Fibroblast of lung (primary cell): Measurements from ENCODE around the gene TNFRSF18. TPM values are rescaled to one million over a fixed set of nuclear protein-coding genes. Genes with fewer than 3 reads are reported as not detected.

Experiments
- DNase-seq, 2 donors: peaks; one replicate each; pipeline versions ENCODE4 v3.0.0 to v3.0.0-alpha.2; 2010; ENCODE audit warnings: low read depth in 2 of 2
- H2AFZ ChIP-seq: 2 replicates; pipeline ENCODE4 v1.5.1; 2012; ENCODE audit warnings: low read length, control low read depth, inconsistent platforms
- H3K27ac ChIP-seq: 2 replicates; pipeline ENCODE4 v1.5.1; 2011; ENCODE audit warnings: low read length, control low read depth; ENCODE audit not compliant: insufficient read depth
- H3K27me3 ChIP-seq: 2 replicates; pipeline ENCODE4 v1.5.1; 2011; ENCODE audit warnings: mild to moderate bottlenecking, low read length; ENCODE audit not compliant: control insufficient read depth, insufficient read depth
- H3K36me3 ChIP-seq: 2 replicates; pipeline ENCODE4 v1.5.1; 2011; ENCODE audit warnings: low read length; ENCODE audit not compliant: control insufficient read depth, insufficient read depth
- H3K4me1 ChIP-seq: 2 replicates; pipeline ENCODE4 v1.5.1; 2011; ENCODE audit warnings: low read length; ENCODE audit not compliant: control insufficient read depth, insufficient read depth; ENCODE audit errors: extremely low read depth
- H3K4me2 ChIP-seq: 2 replicates; pipeline ENCODE4 v1.5.1; 2011; ENCODE audit warnings: low read length, control low read depth; ENCODE audit not compliant: insufficient read depth; ENCODE audit errors: extremely low read depth
- H3K4me3 ChIP-seq, 4 experiments: fragments of 200-600 bp in 1 of 4; sonication (generic) in 1 of 4; replicated peaks in 1 of 4; 2 replicates each; pipeline ENCODE4 v1.5.1; 2011 to 2016; ENCODE audit warnings: low read length in 4 of 4, low read depth in 3 of 4, mild to moderate bottlenecking in 3 of 4, control low read depth in 2 of 4, inconsistent platforms in 1 of 4, mixed read lengths in 1 of 4; ENCODE audit not compliant: insufficient read depth in 1 of 4; ENCODE audit errors: control extremely low read depth in 1 of 4
- H3K79me2 ChIP-seq: 2 replicates; pipeline ENCODE4 v1.5.1; 2012; ENCODE audit warnings: mild to moderate bottlenecking, low read length, inconsistent platforms; ENCODE audit not compliant: control insufficient read depth, insufficient read depth
- H3K9ac ChIP-seq: 2 replicates; pipeline ENCODE4 v1.5.1; 2011; ENCODE audit warnings: mild to moderate bottlenecking, low read length, control low read depth; ENCODE audit not compliant: insufficient read depth
- H3K9me3 ChIP-seq: 2 replicates; pipeline ENCODE4 v1.5.1; 2012; ENCODE audit warnings: low read depth, low read length; ENCODE audit not compliant: control insufficient read depth, insufficient read depth
- H4K20me1 ChIP-seq: 2 replicates; pipeline ENCODE4 v1.5.1; 2011; ENCODE audit warnings: low read length; ENCODE audit not compliant: control insufficient read depth, insufficient read depth; ENCODE audit errors: extremely low read depth
- EZH2 ChIP-seq: IDR thresholded peaks from 2 replicates; pipeline ENCODE4 v1.5.1; 2012; ENCODE audit warnings: low read length, control low read depth, mild to moderate bottlenecking; ENCODE audit errors: missing control alignments
- polyA plus RNA-seq, 2 donors: library from polyadenylated mRNA; depleted of rRNA in 1 of 2; stranded (reverse) in 1 of 2; unstranded in 1 of 2; fragments of >200 nt; gene quantifications; 2 replicates each; pipeline ENCODE4 v1.2.1, GENCODE V29; 2011 to 2012; ENCODE audit warnings: missing spikeins in 1 of 2
- total RNA-seq: library from RNA; depleted of rRNA; stranded (reverse); fragments of >200 nt; gene quantifications from 2 replicates; pipeline ENCODE4 v1.2.1, GENCODE V29; 2014
- TF ChIP-seq, protein P1 (sequence below), 2 donors: IDR thresholded peaks in 1 of 2; conservative IDR thresholded peaks in 1 of 2; 1 replicate in 1 of 2; 2 replicates in 1 of 2; pipeline ENCODE4 v1.5.1; 2011 to 2012; ENCODE audit warnings: low read length in 2 of 2, control low read depth in 1 of 2, inconsistent platforms in 1 of 2, low read depth in 1 of 2, mild to moderate bottlenecking in 1 of 2

TNFRSF18 gene
- total and polyA plus RNA-seq, 2 donors (not counting 1 experiment from before 2014, with no cell fraction given): 1.3 TPM; not detected in 1

DNA sequence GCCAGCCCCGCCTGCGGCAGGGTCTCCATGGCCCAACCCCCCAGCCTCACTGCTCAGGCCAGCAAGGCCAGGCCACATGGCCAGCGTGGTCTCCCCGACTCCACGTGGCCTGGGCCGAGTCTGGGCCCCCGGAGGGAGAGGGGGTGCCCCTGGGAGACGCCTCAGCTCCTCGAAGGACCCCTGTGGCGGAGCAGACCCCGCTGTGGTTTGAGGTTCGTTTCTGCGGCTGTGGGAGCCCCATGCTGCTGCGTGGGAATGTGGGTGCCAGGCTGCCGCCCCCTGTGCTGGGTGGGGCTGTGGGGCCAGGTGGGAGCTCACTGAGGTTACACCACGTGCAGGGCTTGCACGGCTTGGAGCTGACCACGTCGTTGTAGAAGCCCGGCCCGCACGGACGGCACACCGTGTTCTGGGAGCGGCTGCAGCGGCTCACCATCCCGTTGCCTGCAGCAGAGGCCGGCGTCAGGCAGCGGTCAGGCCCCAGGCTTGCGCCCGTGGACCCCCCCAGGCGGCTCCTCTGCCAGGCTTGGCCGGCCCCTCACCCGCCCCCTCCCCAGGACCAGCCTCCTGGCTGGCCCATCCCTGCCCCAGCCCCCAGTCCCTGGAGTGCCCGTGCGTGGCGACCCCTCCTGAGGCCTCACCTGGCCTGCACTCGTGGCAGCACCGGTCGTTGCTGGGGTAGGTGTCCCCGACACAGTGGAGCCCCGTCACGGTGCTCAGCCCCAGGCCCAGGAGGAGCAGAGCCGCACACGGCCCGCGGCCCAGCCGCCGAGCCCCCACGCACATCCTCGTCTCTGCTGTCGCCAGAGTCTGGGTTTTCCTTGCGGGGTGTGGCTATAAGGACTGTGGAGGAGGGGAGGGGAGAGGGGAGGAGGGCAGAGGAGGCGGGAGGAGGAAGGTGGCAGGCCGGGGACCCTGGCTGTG lies 7.2 kb upstream of the TNFRSF18 start, which contains the start of gene TNFRSF4:
TNFRSF4 (minus strand) TSS at position 809 of the 921 bp plus-strand sequence; CDS start at position 783, 26 bp downstream.
- Histone ChIP-seq H3K9ac (no peak within 1 kb of the TSS), H3K4me3 (no peak within 1 kb of the TSS), H2AFZ (no peak within 1 kb of the TSS), H3K9me3 (no peaks in the 10 kb centered on the region), H4K20me1 (no peaks in the 10 kb centered on the region), H3K36me3 (peaks cover 19% of the 10 kb centered on the region), H3K27me3 (no peaks in the 10 kb centered on the region), H3K4me2 (no peak within 1 kb of the TSS), H3K27ac (no peak within 1 kb of the TSS), H3K4me1 (peaks cover 3% of the 10 kb centered on the region), H3K79me2 (no peaks in the 10 kb centered on the region)
- DNase-seq: no peak
- TF ChIP-seq, protein P1, sequence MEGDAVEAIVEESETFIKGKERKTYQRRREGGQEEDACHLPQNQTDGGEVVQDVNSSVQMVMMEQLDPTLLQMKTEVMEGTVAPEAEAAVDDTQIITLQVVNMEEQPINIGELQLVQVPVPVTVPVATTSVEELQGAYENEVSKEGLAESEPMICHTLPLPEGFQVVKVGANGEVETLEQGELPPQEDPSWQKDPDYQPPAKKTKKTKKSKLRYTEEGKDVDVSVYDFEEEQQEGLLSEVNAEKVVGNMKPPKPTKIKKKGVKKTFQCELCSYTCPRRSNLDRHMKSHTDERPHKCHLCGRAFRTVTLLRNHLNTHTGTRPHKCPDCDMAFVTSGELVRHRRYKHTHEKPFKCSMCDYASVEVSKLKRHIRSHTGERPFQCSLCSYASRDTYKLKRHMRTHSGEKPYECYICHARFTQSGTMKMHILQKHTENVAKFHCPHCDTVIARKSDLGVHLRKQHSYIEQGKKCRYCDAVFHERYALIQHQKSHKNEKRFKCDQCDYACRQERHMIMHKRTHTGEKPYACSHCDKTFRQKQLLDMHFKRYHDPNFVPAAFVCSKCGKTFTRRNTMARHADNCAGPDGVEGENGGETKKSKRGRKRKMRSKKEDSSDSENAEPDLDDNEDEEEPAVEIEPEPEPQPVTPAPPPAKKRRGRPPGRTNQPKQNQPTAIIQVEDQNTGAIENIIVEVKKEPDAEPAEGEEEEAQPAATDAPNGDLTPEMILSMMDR (conservative IDR thresholded peaks at IDR 0.05 in 1 of 2, IDR thresholded peaks at IDR 0.05 in 1 of 2; ENCODE audit: low read depth in 1 of 2, low read length in 2 of 2): no peak
- TF ChIP-seq EZH2: no peak

DNA sequence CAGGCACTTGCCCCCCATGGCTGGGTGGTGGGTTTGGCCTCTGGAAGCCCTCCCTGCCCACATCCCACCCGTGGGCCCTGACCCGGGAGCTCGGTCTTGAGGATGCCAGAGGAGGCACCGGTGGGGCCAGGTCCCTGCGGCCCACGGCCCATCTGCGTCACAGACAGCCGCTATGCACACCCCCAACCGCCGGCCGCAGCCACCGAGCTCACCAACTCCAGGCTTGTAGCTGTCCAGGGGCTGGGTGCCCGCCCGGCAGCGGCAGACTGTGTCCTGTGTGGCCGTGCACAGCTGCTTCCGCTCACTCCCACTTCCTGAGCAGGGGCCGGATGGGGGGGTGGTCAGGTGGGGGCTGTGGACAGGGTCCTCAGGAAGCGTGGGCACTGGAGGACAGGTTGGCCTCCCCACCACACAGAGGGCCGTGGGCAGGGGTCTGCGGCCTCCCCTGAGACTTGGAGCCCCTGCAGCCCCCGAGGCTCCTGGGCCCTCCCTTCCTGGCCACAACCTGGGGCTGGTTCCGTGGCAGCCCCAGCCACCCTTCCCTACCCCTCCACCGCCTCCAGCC lies 6.5 kb upstream of the TNFRSF18 start:
- no peaks in the 10 kb centered on the region for H3K79me2 ChIP-seq
- H3K9me3 ChIP-seq: no peaks in the 10 kb centered on the region
- TF ChIP-seq, protein P1 (conservative IDR thresholded peaks at IDR 0.05 in 1 of 2, IDR thresholded peaks at IDR 0.05 in 1 of 2; ENCODE audit: low read depth in 1 of 2, low read length in 2 of 2): no peak
- TF ChIP-seq EZH2: no peak
- H3K36me3 ChIP-seq: peaks cover 11% of the 10 kb centered on the region
- H3K9ac ChIP-seq: no peak overlapping the region
- peaks cover 6% of the 10 kb centered on the region for H3K4me1 ChIP-seq
- no peaks in the 10 kb centered on the region for H3K27me3 ChIP-seq
- no peak overlapping the region for H3K27ac ChIP-seq
- no peak overlapping the region for H3K4me2 ChIP-seq
- no peak overlapping the region for H2AFZ ChIP-seq
- no peak overlapping the region for H3K4me3 ChIP-seq
- H4K20me1 ChIP-seq: no peaks in the 10 kb centered on the region
- DNase-seq: no peak
